ENCODE data around the gene PFKFB3.

- TF ChIP-seq, protein P1, sequence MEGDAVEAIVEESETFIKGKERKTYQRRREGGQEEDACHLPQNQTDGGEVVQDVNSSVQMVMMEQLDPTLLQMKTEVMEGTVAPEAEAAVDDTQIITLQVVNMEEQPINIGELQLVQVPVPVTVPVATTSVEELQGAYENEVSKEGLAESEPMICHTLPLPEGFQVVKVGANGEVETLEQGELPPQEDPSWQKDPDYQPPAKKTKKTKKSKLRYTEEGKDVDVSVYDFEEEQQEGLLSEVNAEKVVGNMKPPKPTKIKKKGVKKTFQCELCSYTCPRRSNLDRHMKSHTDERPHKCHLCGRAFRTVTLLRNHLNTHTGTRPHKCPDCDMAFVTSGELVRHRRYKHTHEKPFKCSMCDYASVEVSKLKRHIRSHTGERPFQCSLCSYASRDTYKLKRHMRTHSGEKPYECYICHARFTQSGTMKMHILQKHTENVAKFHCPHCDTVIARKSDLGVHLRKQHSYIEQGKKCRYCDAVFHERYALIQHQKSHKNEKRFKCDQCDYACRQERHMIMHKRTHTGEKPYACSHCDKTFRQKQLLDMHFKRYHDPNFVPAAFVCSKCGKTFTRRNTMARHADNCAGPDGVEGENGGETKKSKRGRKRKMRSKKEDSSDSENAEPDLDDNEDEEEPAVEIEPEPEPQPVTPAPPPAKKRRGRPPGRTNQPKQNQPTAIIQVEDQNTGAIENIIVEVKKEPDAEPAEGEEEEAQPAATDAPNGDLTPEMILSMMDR (IDR thresholded peaks at IDR 0.05; ENCODE audit: low read depth, low read length, poor library complexity, severe bottlenecking) = no peak
- TF ChIP-seq EZH2phosphoT487 (IDR thresholded peaks at IDR 0.05; ENCODE audit: borderline replicate concordance, low read length) = no peak
These were observed 90.0 kb downstream of the PFKFB3 start for GRCh38 chr10:6292741-6293151.
